H9 (cell line): Measurements from ENCODE around the gene SPX. TPM values are rescaled to one million over a fixed set of nuclear protein-coding genes. Genes with fewer than 3 reads are reported as not detected.

Experiments used
- DNase-seq: peaks from one replicate; pipeline ENCODE4 v3.0.0-alpha.2; 2017
- H2AFZ ChIP-seq: one replicate; pipeline ENCODE4 v1.6.1; 2013; ENCODE audit warnings: mild to moderate bottlenecking, low read length, control low read depth, moderate library complexity
- H2AK5ac ChIP-seq: 2 replicates; pipeline ENCODE4 v1.6.1; 2013; ENCODE audit warnings: low read length, control low read depth, mixed read lengths; ENCODE audit not compliant: insufficient read length
- H2BK120ac ChIP-seq: one replicate; pipeline ENCODE4 v1.6.1; 2013; ENCODE audit warnings: low read depth, mild to moderate bottlenecking, low read length, control low read depth, inconsistent platforms; ENCODE audit not compliant: poor library complexity, severe bottlenecking
- H2BK12ac ChIP-seq: 2 replicates; pipeline ENCODE4 v1.6.1; 2013; ENCODE audit warnings: low read length, control low read depth, mixed read lengths, low read depth; ENCODE audit not compliant: insufficient read length
- H2BK15ac ChIP-seq: 2 replicates; pipeline ENCODE4 v1.6.1; 2013; ENCODE audit warnings: low read depth, low read length, control low read depth
- H2BK20ac ChIP-seq: one replicate; pipeline ENCODE4 v1.6.1; 2013; ENCODE audit warnings: low read depth, mild to moderate bottlenecking, low read length, control low read depth, inconsistent platforms; ENCODE audit not compliant: poor library complexity, severe bottlenecking
- H2BK5ac ChIP-seq: 2 replicates; pipeline ENCODE4 v1.6.1; 2013; ENCODE audit warnings: low read length, control low read depth, mixed read lengths; ENCODE audit not compliant: insufficient read length
- H3K14ac ChIP-seq: 2 replicates; pipeline ENCODE4 v1.6.1; 2013; ENCODE audit warnings: low read length, control low read depth; ENCODE audit not compliant: insufficient read depth
- H3K18ac ChIP-seq: 2 replicates; pipeline ENCODE4 v1.6.1; 2013; ENCODE audit warnings: low read depth, mild to moderate bottlenecking, mixed read lengths, low read length, control low read depth; ENCODE audit not compliant: insufficient read length
- H3K23ac ChIP-seq: 2 replicates; pipeline ENCODE4 v1.6.1; 2013; ENCODE audit warnings: low read length, control low read depth, mixed read lengths, low read depth; ENCODE audit not compliant: insufficient read length
- H3K23me2 ChIP-seq: 2 replicates; pipeline ENCODE4 v1.6.1; 2013; ENCODE audit warnings: low read depth, mild to moderate bottlenecking, mixed read lengths, low read length, control low read depth; ENCODE audit not compliant: insufficient read length, poor library complexity, severe bottlenecking
- H3K27ac ChIP-seq: 2 replicates; pipeline ENCODE4 v1.5.1; 2013; ENCODE audit warnings: low read length, control low read depth, mixed read lengths, low read depth; ENCODE audit not compliant: insufficient read length
- H3K27me3 ChIP-seq: 2 replicates; pipeline ENCODE4 v1.6.1; 2013; ENCODE audit warnings: low read length, control low read depth, inconsistent platforms; ENCODE audit not compliant: insufficient read depth
- H3K4ac ChIP-seq: 2 replicates; pipeline ENCODE4 v1.6.1; 2013; ENCODE audit warnings: low read depth, mild to moderate bottlenecking, control low read depth, inconsistent platforms, low read length, moderate library complexity
- H3K4me1 ChIP-seq: 2 replicates; pipeline ENCODE4 v1.6.1; 2013; ENCODE audit warnings: low read length, control low read depth, inconsistent platforms; ENCODE audit not compliant: insufficient read depth
- H3K4me2 ChIP-seq: 2 replicates; pipeline ENCODE4 v1.6.1; 2013; ENCODE audit warnings: low read length, control low read depth, mixed read lengths; ENCODE audit not compliant: insufficient read length, insufficient read depth
- H3K56ac ChIP-seq: 2 replicates; pipeline ENCODE4 v1.6.1; 2013; ENCODE audit warnings: low read depth, mild to moderate bottlenecking, mixed read lengths, low read length, control low read depth; ENCODE audit not compliant: insufficient read length
- H3K79me1 ChIP-seq: 2 replicates; pipeline ENCODE4 v1.6.1; 2013; ENCODE audit warnings: low read depth, mild to moderate bottlenecking, moderate library complexity, low read length, control low read depth, inconsistent platforms; ENCODE audit not compliant: insufficient read depth, poor library complexity, severe bottlenecking
- H3K79me2 ChIP-seq: 2 replicates; pipeline ENCODE4 v1.6.1; 2013; ENCODE audit warnings: low read length, control low read depth, inconsistent platforms; ENCODE audit not compliant: insufficient read depth
- H3K9ac ChIP-seq: 2 replicates; pipeline ENCODE4 v1.6.1; 2013; ENCODE audit warnings: low read length, control low read depth, mixed read lengths; ENCODE audit not compliant: insufficient read length; ENCODE audit errors: extremely low read depth
- H3K9me3 ChIP-seq: one replicate; pipeline ENCODE4 v1.6.1; 2013; ENCODE audit warnings: low read depth, low read length, inconsistent platforms; ENCODE audit not compliant: control insufficient read depth
- H3T11ph ChIP-seq: one replicate; pipeline ENCODE4 v1.6.1; 2013; ENCODE audit warnings: mild to moderate bottlenecking, low read length, control low read depth, inconsistent platforms
- H4K20me1 ChIP-seq: one replicate; pipeline ENCODE4 v1.6.1; 2013; ENCODE audit not compliant: control insufficient read depth, insufficient read length, insufficient read depth
- H4K5ac ChIP-seq: 2 replicates; pipeline ENCODE4 v1.6.1; 2013; ENCODE audit warnings: low read depth, mild to moderate bottlenecking, mixed read lengths, low read length, control low read depth; ENCODE audit not compliant: insufficient read length
- H4K8ac ChIP-seq: replicated peaks from 2 replicates; pipeline ENCODE4 v1.6.1; 2013; ENCODE audit warnings: low read length, control low read depth, mixed read lengths, low read depth; ENCODE audit not compliant: insufficient read length
- H4K91ac ChIP-seq: 2 replicates; pipeline ENCODE4 v1.6.1; 2013; ENCODE audit warnings: low read depth, mild to moderate bottlenecking, moderate library complexity, mixed read lengths, low read length, control low read depth; ENCODE audit not compliant: insufficient read length
- H3K27ac Mint-ChIP-seq, 3 experiments: 2 replicates in 2 of 3; 3 replicates in 1 of 3; pipeline ENCODE4 v1.8.0; 2020 to 2021; ENCODE audit warnings: mixed read lengths in 3 of 3, mild to moderate bottlenecking in 1 of 3, moderate library complexity in 1 of 3
- H3K27me3 Mint-ChIP-seq: 2 replicates; pipeline ENCODE4 v1.8.0; 2021; ENCODE audit warnings: low read depth, mild to moderate bottlenecking, moderate library complexity, mixed read lengths
- H3K36me3 Mint-ChIP-seq, 3 experiments: 2 replicates in 2 of 3; 3 replicates in 1 of 3; pipeline ENCODE4 v1.8.0; 2020 to 2021; ENCODE audit warnings: low read depth in 3 of 3, mixed read lengths in 3 of 3; ENCODE audit not compliant: insufficient read depth in 1 of 3
- H3K4me1 Mint-ChIP-seq, 2 experiments: 2 replicates each; pipeline ENCODE4 v1.8.0; 2020; ENCODE audit warnings: mixed read lengths in 2 of 2
- H3K4me3 Mint-ChIP-seq, 2 experiments: 2 replicates in 1 of 2; 3 replicates in 1 of 2; pipeline ENCODE4 v1.8.0; 2020 to 2021; ENCODE audit warnings: mild to moderate bottlenecking in 2 of 2, mixed read lengths in 2 of 2, moderate library complexity in 1 of 2
- H3K9me3 Mint-ChIP-seq, 2 experiments: 2 replicates in 1 of 2; 3 replicates in 1 of 2; pipeline ENCODE4 v1.8.0; 2020; ENCODE audit warnings: mild to moderate bottlenecking in 2 of 2, mixed read lengths in 2 of 2, moderate library complexity in 1 of 2
- CTCF ChIP-seq: fragments of 200-600 bp; sonication (generic); conservative IDR thresholded peaks from 3 replicates; pipeline ENCODE4 v1.8.0; 2021; ENCODE audit warnings: antibody characterized with exemption, mild to moderate bottlenecking
- WGBS: extraction: QIAGEN DNeasy Blood & Tissue Kit; methylation state at CpG from one replicate; pipeline ENCODE4 v1.1.7; 2013; ENCODE audit warnings: missing lambda C conversion rate, low lambda C conversion rate, mixed read lengths; ENCODE audit not compliant: insufficient read length; ENCODE audit errors: extremely low coverage; 5-methylcytosine and 5-hydroxymethylcytosine counted together
- total RNA-seq: library from RNA; stranded (reverse); gene quantifications from 2 replicates; pipeline ENCODE4 v1.2.1, GENCODE V29; 2021

The SPX gene
- total RNA-seq, 1 experiment from 2014 or later, result 0.35 TPM

- Histone ChIP-seq H3T11ph (no peak overlapping the region), H3K14ac (no peak overlapping the region), H2BK12ac (no peak overlapping the region), H3K79me2 (no peaks in the 10 kb centered on the region), H4K20me1 (no peaks in the 10 kb centered on the region), H4K8ac (no peak overlapping the region), H3K27ac (no peak overlapping the region), H3K18ac (no peak overlapping the region), H3K23me2 (no peaks in the 10 kb centered on the region), H3K23ac (no peak overlapping the region), H3K79me1 (no peaks in the 10 kb centered on the region), H2BK20ac (no peak overlapping the region), H3K27me3 (no peaks in the 10 kb centered on the region), H2AK5ac (no peak overlapping the region), H3K9ac (no peak overlapping the region), H3K4me2 (no peak overlapping the region), H2BK120ac (no peak overlapping the region), H3K56ac (no peak overlapping the region), H2BK5ac (no peak overlapping the region), H4K5ac (no peak overlapping the region), H3K4ac (no peak overlapping the region), H2BK15ac (no peak overlapping the region), H2AFZ (no peak overlapping the region), H4K91ac (no peak overlapping the region), H3K4me1 (no peaks in the 10 kb centered on the region), H3K9me3 (no peaks in the 10 kb centered on the region)
- WGBS, result no CpG with 5 or more reads among the region's 2 CpGs
- H3K27ac Mint-ChIP-seq, result no peak overlapping the region
- TF ChIP-seq CTCF, result no peak
- no peak overlapping the region for H3K4me3 Mint-ChIP-seq
- H3K4me1 Mint-ChIP-seq, result no peaks in the 10 kb centered on the region
- no peak for DNase-seq
- H3K9me3 Mint-ChIP-seq, result no peaks in the 10 kb centered on the region
- H3K36me3 Mint-ChIP-seq, result peaks cover 2 to 15% (median 4%) of the 10 kb centered on the region in 3 experiments; a peak in 4 of 7 replicates
- H3K27me3 Mint-ChIP-seq, result no peaks in the 10 kb centered on the region
Observed at GRCh38 chr12:21516281-21516680, 9.8 kb upstream of the SPX start.
